Spinal cord (tissue), 10 donors: ENCODE results near the gene BUD13. TPM values are rescaled to one million over a fixed set of nuclear protein-coding genes. Genes with fewer than 3 reads are reported as not detected.
A peak's percentile ranks its signal among the peaks of the same experiment; 100 is the strongest.

ENCODE experiments used
- DNase-seq, 6 donors: peaks; one replicate each; pipeline versions ENCODE4 v3.0.0 to v3.0.0-alpha.2; 2013 to 2015; ENCODE audit warnings: low spot score in 6 of 6, low read depth in 4 of 6
- H3K27ac ChIP-seq: one replicate; pipeline ENCODE4 v1.5.1; 2013; ENCODE audit warnings: low read depth, low read length, control low read depth
- H3K27me3 ChIP-seq: one replicate; pipeline ENCODE4 v1.6.1; 2013; ENCODE audit warnings: low read length; ENCODE audit not compliant: control insufficient read depth, insufficient read depth
- H3K36me3 ChIP-seq: one replicate; pipeline ENCODE4 v1.6.1; 2013; ENCODE audit warnings: low read length; ENCODE audit not compliant: control insufficient read depth, insufficient read depth
- H3K4me1 ChIP-seq: one replicate; pipeline ENCODE4 v1.6.1; 2013; ENCODE audit warnings: low read length; ENCODE audit not compliant: control insufficient read depth, insufficient read depth
- H3K4me3 ChIP-seq: one replicate; pipeline ENCODE4 v1.5.1; 2013; ENCODE audit warnings: low read depth, low read length, control low read depth
- H3K9me3 ChIP-seq: one replicate; pipeline ENCODE4 v1.6.1; 2013; ENCODE audit warnings: low read length; ENCODE audit not compliant: control insufficient read depth, insufficient read depth
- WGBS: methylation state at CpG from one replicate; pipeline ENCODE4 v1.1.5; 2013; ENCODE audit warnings: missing lambda C conversion rate; ENCODE audit not compliant: insufficient coverage; 5-methylcytosine and 5-hydroxymethylcytosine counted together
- polyA plus RNA-seq, 2 donors: library from polyadenylated mRNA; unstranded; fragments of 120-200 nt; gene quantifications; one replicate each; pipeline ENCODE4 v1.2.1, GENCODE V29; 2013; ENCODE audit not compliant: insufficient read length in 2 of 2
- total RNA-seq, 2 donors: library from RNA; depleted of rRNA in 1 of 2; stranded (reverse); fragments of 120-200 nt in 1 of 2; fragments of >200 nt in 1 of 2; gene quantifications; one replicate each; pipeline versions ENCODE4 v1.2.3 to v1.2.4, GENCODE V29; 2013 to 2014
- donor health status: healthy.

Gene BUD13
- total and polyA plus RNA-seq, 4 donors: 11.1 to 22.3 (median 17.0) TPM

- H3K4me3 ChIP-seq: no peak overlapping the region
- DNase-seq: no peak
- no peaks in the 10 kb centered on the region for H3K27me3 ChIP-seq
- no peaks in the 10 kb centered on the region for H3K36me3 ChIP-seq
- 81% methylated on average over 11 of the region's 11 CpGs for WGBS
- no peak overlapping the region for H3K27ac ChIP-seq
- no peaks in the 10 kb centered on the region for H3K9me3 ChIP-seq
- peaks cover 38% of the 10 kb centered on the region for H3K4me1 ChIP-seq
Measured at GRCh38 chr11:116733969-116734508, 38.7 kb downstream of the BUD13 start.

DNA sequence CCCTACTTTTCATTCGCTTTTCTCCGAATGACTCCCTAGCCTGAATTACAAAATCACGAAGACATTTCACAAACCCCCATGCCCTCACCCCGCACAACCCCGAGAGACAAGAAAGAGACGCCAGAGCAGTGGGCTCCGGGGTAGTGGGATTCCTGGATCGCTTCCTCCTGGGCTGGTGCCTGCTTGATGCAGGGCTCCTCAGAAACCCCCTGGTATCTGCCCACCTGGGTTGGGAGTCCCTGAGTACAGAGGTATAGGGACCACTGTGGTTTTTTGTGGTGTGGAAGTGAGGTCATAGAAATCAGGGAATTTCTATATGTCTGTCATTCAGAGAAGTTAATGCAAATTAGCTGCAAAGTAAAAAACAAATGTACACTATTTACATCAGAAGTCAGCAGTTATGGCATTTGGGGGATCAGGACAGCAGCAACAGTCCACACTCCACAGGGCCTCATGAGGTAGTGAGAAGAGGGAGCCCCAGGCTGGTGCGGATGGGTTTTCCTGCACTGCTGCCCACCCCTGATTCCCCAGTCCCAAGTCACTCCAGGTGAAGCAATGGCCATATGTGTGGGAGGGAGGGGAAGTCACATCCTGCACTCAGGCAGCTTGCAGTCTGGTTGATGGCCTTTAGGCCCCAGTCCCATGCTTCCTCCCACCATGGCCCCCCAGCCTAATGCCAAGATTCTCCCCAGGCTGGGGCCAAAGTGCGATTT is 39.6 kb downstream of the BUD13 start:
- H3K4me3 ChIP-seq: no peak overlapping the region
- no peak for DNase-seq
- H3K27ac ChIP-seq: no peak overlapping the region
- no peaks in the 10 kb centered on the region for H3K36me3 ChIP-seq
- peaks cover 38% of the 10 kb centered on the region for H3K4me1 ChIP-seq
- no peaks in the 10 kb centered on the region for H3K9me3 ChIP-seq
- WGBS: 36% methylated on average over 3 of the region's 10 CpGs
- no peaks in the 10 kb centered on the region for H3K27me3 ChIP-seq

GRCh38 chr11:116732271-116733042 is 40.3 kb downstream of the BUD13 start:
- H3K27me3 ChIP-seq: no peaks in the 10 kb centered on the region
- H3K4me1 ChIP-seq: peaks cover 38% of the 10 kb centered on the region
- H3K4me3 ChIP-seq: no peak overlapping the region
- peak; percentile 32 to 91 (median 52) for DNase-seq
- no peaks in the 10 kb centered on the region for H3K9me3 ChIP-seq
- 30% methylated on average over 21 of the region's 25 CpGs for WGBS
- no peaks in the 10 kb centered on the region for H3K36me3 ChIP-seq
- H3K27ac ChIP-seq: peak overlapping the region; percentile 65

- 80% methylated on average over 2 of the region's 2 CpGs for WGBS
- H3K27me3 ChIP-seq: no peaks in the 10 kb centered on the region
- peak overlapping the region; percentile 65 for H3K27ac ChIP-seq
- H3K4me1 ChIP-seq: peaks cover 38% of the 10 kb centered on the region
- H3K9me3 ChIP-seq: no peaks in the 10 kb centered on the region
- H3K36me3 ChIP-seq: no peaks in the 10 kb centered on the region
- peak in 2 of 6 donors; percentile 6 to 49 for DNase-seq
- H3K4me3 ChIP-seq: no peak overlapping the region
Measured at GRCh38 chr11:116731821-116732220, 41.0 kb downstream of the BUD13 start.

DNA sequence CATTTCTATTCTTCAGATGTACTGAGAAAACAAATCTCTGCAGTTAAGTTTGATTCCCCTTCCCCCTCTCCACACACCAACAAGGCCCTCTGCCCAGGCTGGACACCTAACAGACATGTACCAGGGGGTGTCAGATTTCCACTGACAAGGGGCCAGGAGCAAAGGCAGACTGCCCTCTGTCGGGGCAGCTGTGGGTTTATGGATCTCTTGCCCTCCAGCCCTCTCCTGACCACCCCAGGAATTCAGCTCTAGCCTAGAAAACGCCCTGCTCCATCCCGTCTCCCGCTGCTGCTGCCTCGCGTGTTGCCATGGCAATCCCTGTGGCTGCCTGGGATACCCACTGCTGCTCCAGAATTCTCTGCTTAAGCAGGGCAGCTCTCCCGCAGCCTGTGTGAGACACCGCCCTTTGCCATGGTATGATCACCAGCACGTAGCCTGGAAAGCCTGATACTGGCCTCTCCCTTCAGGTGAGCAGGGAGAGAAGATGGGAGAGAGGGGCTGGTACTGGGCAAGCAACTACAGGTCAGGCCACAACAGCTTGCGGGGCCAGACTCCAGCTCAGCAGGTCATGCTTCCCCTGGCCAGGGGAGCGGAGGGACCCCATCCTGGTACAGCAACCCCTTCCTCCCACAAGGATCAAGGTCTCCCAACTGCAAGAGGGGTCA is 41.6 kb downstream of the BUD13 start:
- Histone ChIP-seq H3K9me3 (no peaks in the 10 kb centered on the region), H3K4me1 (peaks cover 38% of the 10 kb centered on the region), H3K27ac (peak overlapping the region; percentile 65), H3K4me3 (no peak overlapping the region), H3K36me3 (no peaks in the 10 kb centered on the region), H3K27me3 (no peaks in the 10 kb centered on the region)
- peak; percentile 53 to 96 (median 70) for DNase-seq
- 11% methylated on average over 9 of the region's 11 CpGs for WGBS

- WGBS: no CpG with 5 or more reads among the region's 6 CpGs
- Histone ChIP-seq H3K27me3 (no peaks in the 10 kb centered on the region), H3K36me3 (no peaks in the 10 kb centered on the region), H3K27ac (peak overlapping the region; percentile 65), H3K9me3 (no peaks in the 10 kb centered on the region), H3K4me1 (peaks cover 44% of the 10 kb centered on the region), H3K4me3 (no peak overlapping the region)
- peak in 3 of 6 donors; percentile 13 to 87 (median 70) for DNase-seq
Measured at GRCh38 chr11:116730601-116731000, 42.2 kb downstream of the BUD13 start.

- DNase-seq: peak in 2 of 6 donors; percentile 51 to 52
- no peaks in the 10 kb centered on the region for H3K9me3 ChIP-seq
- no CpG with 5 or more reads among the region's 10 CpGs for WGBS
- no peak overlapping the region for H3K27ac ChIP-seq
- peaks cover 47% of the 10 kb centered on the region for H3K4me1 ChIP-seq
- H3K36me3 ChIP-seq: no peaks in the 10 kb centered on the region
- no peak overlapping the region for H3K4me3 ChIP-seq
- no peaks in the 10 kb centered on the region for H3K27me3 ChIP-seq
Measured at GRCh38 chr11:116730241-116730561, 42.6 kb downstream of the BUD13 start.

GRCh38 chr11:116729501-116730240 is 43.1 kb downstream of the BUD13 start:
- H3K36me3 ChIP-seq: no peaks in the 10 kb centered on the region
- DNase-seq: no peak
- H3K4me1 ChIP-seq: peaks cover 47% of the 10 kb centered on the region
- H3K9me3 ChIP-seq: no peaks in the 10 kb centered on the region
- WGBS: 90% methylated on average over 5 of the region's 8 CpGs
- H3K4me3 ChIP-seq: no peak overlapping the region
- H3K27me3 ChIP-seq: no peaks in the 10 kb centered on the region
- H3K27ac ChIP-seq: no peak overlapping the region

DNA sequence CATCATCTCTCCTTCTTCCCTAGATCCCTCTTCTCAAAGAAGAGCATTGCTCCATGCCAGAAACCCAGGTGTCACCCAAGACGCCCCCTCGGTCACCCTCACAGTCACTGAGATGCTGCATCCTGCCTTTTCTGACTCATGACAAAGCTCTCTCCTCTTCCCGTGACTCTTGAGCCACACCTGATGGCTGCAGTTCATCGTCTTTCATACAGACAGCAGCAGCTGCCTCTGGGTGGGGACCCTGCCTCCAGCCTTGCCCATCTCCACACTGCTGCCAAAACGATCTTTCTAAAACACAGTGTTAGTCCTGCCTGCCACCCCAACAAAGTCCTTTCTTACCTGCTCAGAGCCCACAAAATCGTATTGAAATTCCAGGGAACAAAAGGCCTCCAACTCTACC is 44.8 kb downstream of the BUD13 start:
- no peak overlapping the region for H3K27ac ChIP-seq
- no peaks in the 10 kb centered on the region for H3K36me3 ChIP-seq
- no peaks in the 10 kb centered on the region for H3K27me3 ChIP-seq
- WGBS: 83% methylated on average over 6 of the region's 6 CpGs
- peaks cover 46% of the 10 kb centered on the region for H3K4me1 ChIP-seq
- no peak overlapping the region for H3K4me3 ChIP-seq
- DNase-seq: no peak
- no peaks in the 10 kb centered on the region for H3K9me3 ChIP-seq
